OCI-LY1 (cell line): ENCODE data around the gene FAM222B.

Experiments
- EZH2 ChIP-seq: fragments of 200-600 bp; sonication (generic), shearing (Covaris generic); IDR thresholded peaks from 2 replicates; pipeline ENCODE4 v1.8.0; 2017; ENCODE audit warnings: borderline replicate concordance, mixed run types, mild to moderate bottlenecking, antibody characterized with exemption, low read length, moderate library complexity, mixed read lengths
- TF ChIP-seq, protein P1 (sequence below): fragments of 200-600 bp; sonication (generic), shearing (Covaris generic); IDR thresholded peaks from 2 replicates; pipeline ENCODE4 v1.5.1; 2017; ENCODE audit warnings: mild to moderate bottlenecking, antibody characterized with exemption, low read length, moderate library complexity, mixed read lengths

- no peak for TF ChIP-seq EZH2
- TF ChIP-seq, protein P1, sequence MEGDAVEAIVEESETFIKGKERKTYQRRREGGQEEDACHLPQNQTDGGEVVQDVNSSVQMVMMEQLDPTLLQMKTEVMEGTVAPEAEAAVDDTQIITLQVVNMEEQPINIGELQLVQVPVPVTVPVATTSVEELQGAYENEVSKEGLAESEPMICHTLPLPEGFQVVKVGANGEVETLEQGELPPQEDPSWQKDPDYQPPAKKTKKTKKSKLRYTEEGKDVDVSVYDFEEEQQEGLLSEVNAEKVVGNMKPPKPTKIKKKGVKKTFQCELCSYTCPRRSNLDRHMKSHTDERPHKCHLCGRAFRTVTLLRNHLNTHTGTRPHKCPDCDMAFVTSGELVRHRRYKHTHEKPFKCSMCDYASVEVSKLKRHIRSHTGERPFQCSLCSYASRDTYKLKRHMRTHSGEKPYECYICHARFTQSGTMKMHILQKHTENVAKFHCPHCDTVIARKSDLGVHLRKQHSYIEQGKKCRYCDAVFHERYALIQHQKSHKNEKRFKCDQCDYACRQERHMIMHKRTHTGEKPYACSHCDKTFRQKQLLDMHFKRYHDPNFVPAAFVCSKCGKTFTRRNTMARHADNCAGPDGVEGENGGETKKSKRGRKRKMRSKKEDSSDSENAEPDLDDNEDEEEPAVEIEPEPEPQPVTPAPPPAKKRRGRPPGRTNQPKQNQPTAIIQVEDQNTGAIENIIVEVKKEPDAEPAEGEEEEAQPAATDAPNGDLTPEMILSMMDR = no peak
These were observed 19.0 kb upstream of the FAM222B start for GRCh38 chr17:28861393-28862203.
